ENCODE measurements around the gene MTSS2. TPM values are rescaled to one million over a fixed set of nuclear protein-coding genes. Genes with fewer than 3 reads are reported as not detected.

MTSS2 gene
- total RNA-seq, 1 experiment from 2014 or later: 18.7 TPM

DNA sequence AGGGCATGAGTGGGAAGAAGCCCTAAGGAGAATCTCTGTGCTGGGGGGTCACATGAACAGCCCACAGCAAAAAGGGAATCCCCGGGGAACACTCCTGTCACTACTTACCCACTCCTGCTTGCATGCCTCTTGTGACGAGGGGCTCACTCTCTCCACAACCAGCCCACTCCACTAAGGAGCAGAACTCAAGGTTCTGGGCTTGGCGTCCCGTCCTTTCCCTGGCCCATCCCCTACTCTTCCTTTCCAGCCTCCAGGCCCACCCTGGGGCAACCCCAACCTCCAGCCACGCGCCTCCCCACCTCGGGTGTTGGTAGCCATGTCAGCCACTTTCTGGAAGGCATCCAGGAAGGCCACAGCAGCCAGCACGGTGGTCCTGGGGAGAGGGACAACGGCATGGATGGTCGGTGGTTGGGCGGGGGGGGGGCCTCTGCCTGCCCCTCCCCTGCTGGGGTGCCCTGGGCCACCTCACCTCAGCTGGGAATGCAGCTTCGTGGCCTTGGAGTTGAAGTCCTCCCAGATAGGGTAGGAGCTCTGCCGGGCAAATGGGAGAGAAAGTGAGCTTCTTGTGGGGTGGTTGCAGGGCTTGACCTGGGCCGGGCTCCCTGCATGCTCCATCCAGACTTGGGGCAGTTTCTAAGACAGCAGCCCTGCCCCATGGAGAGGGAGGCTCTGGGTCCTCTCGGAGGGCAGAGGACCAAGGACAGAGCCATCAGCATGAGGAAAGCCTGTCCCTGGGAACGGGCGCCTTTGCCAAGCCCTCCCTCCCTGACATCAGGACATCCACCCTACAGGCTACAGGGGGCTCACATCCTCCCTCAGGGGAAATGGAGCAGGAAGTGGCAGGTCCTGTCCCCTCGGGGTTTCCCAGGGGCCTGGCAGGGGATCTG, 5.1 kb downstream of the MTSS2 start:
- H2AFZ ChIP-seq (ENCODE audit: low read length): no peak overlapping the region
- H3K27me3 ChIP-seq (ENCODE audit: low read length): no peaks in the 10 kb centered on the region
- DNase-seq (no peak), ATAC-seq (no peak)
- H3K27ac ChIP-seq (ENCODE audit: low read length): no peak overlapping the region
- no peaks in the 10 kb centered on the region for H3F3A ChIP-seq (ENCODE audit: low read length, unreplicated experiment)
- H3K9me2 ChIP-seq (replicated peaks; ENCODE audit: low read length): no peaks in the 10 kb centered on the region
- H3K9me3 ChIP-seq (ENCODE audit: low read length): no peaks in the 10 kb centered on the region
- POLR2A ChIA-PET (ENCODE audit: unreplicated experiment): no interaction called here
- TF ChIP-seq, protein P1, sequence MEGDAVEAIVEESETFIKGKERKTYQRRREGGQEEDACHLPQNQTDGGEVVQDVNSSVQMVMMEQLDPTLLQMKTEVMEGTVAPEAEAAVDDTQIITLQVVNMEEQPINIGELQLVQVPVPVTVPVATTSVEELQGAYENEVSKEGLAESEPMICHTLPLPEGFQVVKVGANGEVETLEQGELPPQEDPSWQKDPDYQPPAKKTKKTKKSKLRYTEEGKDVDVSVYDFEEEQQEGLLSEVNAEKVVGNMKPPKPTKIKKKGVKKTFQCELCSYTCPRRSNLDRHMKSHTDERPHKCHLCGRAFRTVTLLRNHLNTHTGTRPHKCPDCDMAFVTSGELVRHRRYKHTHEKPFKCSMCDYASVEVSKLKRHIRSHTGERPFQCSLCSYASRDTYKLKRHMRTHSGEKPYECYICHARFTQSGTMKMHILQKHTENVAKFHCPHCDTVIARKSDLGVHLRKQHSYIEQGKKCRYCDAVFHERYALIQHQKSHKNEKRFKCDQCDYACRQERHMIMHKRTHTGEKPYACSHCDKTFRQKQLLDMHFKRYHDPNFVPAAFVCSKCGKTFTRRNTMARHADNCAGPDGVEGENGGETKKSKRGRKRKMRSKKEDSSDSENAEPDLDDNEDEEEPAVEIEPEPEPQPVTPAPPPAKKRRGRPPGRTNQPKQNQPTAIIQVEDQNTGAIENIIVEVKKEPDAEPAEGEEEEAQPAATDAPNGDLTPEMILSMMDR (conservative IDR thresholded peaks at IDR 0.05; ENCODE audit: low read depth, low read length): no peak
- TF ChIP-seq EZH2phosphoT487 (IDR thresholded peaks at IDR 0.05; ENCODE audit: borderline replicate concordance, low read length) (no peak), EZH2 (IDR thresholded peaks at IDR 0.05; ENCODE audit: low read length, unreplicated experiment) (no peak)
- no peak overlapping the region for H3K4me3 ChIP-seq (ENCODE audit: low read length)
- intact Hi-C loops (cut with micrococcal nuclease): no loop called here
- no TSS peak for BruUV-seq (replicated peaks)
- no peak overlapping the region for H3K9ac ChIP-seq (ENCODE audit: low read length)
- no peaks in the 10 kb centered on the region for H4K20me1 ChIP-seq (ENCODE audit: low read length)
- H3K79me2 ChIP-seq (ENCODE audit: low read length): peaks cover 49% of the 10 kb centered on the region
- H3K36me3 ChIP-seq (ENCODE audit: low read depth, low read length): no peaks in the 10 kb centered on the region; the same call in 1 of the 2 replicates
- no peak overlapping the region for H3K4me2 ChIP-seq (ENCODE audit: low read length)
- 0 out of 2 replicates have a peak, but pooled peaks cover 5% of the 10 kb centered on the region for H3K4me1 ChIP-seq (ENCODE audit: insufficient read depth, low read length)
- CTCF ChIA-PET: no interaction called here

DNA sequence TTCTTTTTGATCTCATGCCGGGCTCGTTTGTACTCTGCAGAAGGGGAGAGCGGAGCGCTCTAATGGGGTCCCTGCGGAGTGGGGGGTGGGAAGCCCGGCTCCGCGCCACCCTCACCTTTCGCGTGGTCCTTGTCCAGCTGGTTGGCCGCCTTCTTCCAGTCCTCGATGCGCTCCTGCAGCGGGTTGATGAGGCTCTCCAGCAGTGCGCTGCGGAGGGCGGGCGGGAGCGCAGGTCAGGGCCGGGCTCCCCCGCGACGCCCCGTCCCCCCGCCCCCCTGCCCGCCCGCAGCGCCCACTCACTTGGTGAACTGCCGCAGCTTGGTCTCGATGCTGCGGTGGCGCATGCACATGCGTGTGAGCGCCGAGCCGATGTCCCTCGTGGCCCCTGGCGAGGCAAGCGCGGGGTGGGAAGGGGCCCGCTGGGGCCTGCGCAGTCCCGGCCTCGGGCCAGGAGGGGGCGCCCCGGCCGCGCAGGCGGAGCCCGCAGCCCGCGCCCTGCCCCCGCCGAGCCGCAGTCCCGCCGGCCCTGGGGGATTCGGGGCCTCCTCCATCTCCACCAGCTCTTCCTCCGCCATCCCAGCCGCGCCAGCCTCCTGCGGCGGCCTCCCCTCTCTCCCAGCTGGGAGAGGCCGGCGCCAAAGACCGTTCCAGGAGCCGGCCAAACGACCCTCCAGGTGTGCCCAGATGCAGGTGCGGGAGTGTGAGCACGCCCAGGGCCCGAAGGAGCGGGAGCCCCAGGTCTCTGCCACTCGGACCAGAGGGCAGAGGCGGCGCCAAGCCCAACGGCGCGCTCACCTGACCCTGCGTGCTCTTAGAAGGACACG, 6.0 kb downstream of the MTSS2 start:
- Histone ChIP-seq H3K27ac (ENCODE audit: low read length) (no peak overlapping the region), H3K9me2 (replicated peaks; ENCODE audit: low read length) (no peaks in the 10 kb centered on the region), H3F3A (ENCODE audit: low read length, unreplicated experiment) (no peaks in the 10 kb centered on the region), H4K20me1 (ENCODE audit: low read length) (no peaks in the 10 kb centered on the region), H2AFZ (ENCODE audit: low read length) (no peak overlapping the region), H3K79me2 (ENCODE audit: low read length) (peaks cover 44% of the 10 kb centered on the region), H3K36me3 (ENCODE audit: low read depth, low read length) (no peaks in the 10 kb centered on the region; the same call in 1 of the 2 replicates), H3K4me2 (ENCODE audit: low read length) (no peak overlapping the region), H3K27me3 (ENCODE audit: low read length) (no peaks in the 10 kb centered on the region), H3K9me3 (ENCODE audit: low read length) (no peaks in the 10 kb centered on the region), H3K9ac (ENCODE audit: low read length) (no peak overlapping the region), H3K4me1 (ENCODE audit: insufficient read depth, low read length) (0 out of 2 replicates have a peak, but pooled peaks cover 5% of the 10 kb centered on the region), H3K4me3 (ENCODE audit: low read length) (no peak overlapping the region)
- intact Hi-C loops (cut with micrococcal nuclease): no loop called here
- CTCF ChIA-PET: no interaction called here
- POLR2A ChIA-PET (ENCODE audit: unreplicated experiment): no interaction called here
- TF ChIP-seq EZH2 (IDR thresholded peaks at IDR 0.05; ENCODE audit: low read length, unreplicated experiment): no peak
- TF ChIP-seq, protein P1 (conservative IDR thresholded peaks at IDR 0.05; ENCODE audit: low read depth, low read length): no peak
- TF ChIP-seq EZH2phosphoT487 (IDR thresholded peaks at IDR 0.05; ENCODE audit: borderline replicate concordance, low read length): no peak
- no peak for ATAC-seq
- no peak for DNase-seq
- no TSS peak for BruUV-seq (replicated peaks)
